GM12872 (cell line): ENCODE data around the gene ZEB1.

Experiments
- TF ChIP-seq, protein P1 (sequence below): IDR thresholded peaks from 3 replicates; pipeline ENCODE4 v1.5.1; 2011; ENCODE audit warnings: low read depth, mild to moderate bottlenecking, low read length, moderate library complexity; ENCODE audit not compliant: insufficient read depth

Gene ZEB1

DNA sequence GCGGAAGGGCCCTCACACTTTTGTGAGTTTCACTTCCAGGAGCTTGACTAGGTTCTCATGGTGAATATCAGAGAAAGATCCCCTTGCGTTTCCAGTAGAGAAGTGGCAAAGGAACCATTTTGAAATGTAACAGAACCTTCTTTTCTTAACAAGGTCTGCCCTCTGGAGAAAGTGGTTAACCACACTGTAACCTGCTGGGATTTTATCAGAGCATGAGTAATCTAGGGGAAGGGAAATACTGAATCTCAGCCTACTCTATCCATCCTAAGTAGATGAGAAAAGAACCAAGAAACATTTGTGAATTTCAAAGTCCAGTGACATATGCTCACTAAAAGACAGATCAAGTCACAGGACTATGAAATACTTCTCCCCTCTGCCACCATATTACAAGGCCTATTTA is 235.5 kb downstream of the ZEB1 start:
- TF ChIP-seq, protein P1, sequence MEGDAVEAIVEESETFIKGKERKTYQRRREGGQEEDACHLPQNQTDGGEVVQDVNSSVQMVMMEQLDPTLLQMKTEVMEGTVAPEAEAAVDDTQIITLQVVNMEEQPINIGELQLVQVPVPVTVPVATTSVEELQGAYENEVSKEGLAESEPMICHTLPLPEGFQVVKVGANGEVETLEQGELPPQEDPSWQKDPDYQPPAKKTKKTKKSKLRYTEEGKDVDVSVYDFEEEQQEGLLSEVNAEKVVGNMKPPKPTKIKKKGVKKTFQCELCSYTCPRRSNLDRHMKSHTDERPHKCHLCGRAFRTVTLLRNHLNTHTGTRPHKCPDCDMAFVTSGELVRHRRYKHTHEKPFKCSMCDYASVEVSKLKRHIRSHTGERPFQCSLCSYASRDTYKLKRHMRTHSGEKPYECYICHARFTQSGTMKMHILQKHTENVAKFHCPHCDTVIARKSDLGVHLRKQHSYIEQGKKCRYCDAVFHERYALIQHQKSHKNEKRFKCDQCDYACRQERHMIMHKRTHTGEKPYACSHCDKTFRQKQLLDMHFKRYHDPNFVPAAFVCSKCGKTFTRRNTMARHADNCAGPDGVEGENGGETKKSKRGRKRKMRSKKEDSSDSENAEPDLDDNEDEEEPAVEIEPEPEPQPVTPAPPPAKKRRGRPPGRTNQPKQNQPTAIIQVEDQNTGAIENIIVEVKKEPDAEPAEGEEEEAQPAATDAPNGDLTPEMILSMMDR: no peak

DNA sequence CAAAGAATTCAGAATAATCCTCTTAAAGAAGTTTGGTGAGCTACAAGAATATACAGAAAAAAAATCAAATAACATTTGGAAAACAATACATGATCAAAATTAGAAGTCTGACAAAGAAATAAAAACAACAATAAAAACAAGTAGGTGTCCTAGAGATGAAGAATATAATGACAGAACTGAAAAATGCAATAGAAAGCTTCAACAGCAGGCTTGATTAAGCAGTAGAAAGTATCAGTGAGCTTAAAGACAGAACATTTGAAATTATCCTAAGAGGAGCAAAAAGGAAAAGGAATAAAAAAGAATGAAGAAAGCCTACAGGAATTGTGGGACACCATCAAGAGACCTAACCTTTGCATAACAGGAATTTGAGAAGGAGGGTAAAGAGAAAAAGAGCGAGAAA is 238.8 kb downstream of the ZEB1 start:
- TF ChIP-seq, protein P1: no peak

DNA sequence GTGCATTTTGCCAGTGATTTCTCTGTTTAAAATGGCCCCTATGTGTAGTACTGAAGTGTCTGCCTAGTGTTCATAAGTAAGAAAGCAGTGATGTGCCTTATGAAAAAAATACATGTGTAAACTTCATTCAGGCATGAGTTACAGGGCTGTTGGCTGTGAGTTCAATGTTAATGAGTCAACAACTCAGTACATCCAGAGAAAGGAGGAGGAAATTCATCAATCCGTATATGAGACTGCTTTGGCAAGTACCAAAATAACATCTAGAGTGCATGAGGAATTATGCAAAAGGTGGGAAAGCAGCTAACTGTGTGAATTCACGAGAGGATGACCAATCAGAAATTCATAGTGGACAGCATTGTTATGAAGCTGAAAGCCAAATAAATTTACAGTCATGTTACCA is 255.6 kb downstream of the ZEB1 start:
- TF ChIP-seq, protein P1: no peak

DNA sequence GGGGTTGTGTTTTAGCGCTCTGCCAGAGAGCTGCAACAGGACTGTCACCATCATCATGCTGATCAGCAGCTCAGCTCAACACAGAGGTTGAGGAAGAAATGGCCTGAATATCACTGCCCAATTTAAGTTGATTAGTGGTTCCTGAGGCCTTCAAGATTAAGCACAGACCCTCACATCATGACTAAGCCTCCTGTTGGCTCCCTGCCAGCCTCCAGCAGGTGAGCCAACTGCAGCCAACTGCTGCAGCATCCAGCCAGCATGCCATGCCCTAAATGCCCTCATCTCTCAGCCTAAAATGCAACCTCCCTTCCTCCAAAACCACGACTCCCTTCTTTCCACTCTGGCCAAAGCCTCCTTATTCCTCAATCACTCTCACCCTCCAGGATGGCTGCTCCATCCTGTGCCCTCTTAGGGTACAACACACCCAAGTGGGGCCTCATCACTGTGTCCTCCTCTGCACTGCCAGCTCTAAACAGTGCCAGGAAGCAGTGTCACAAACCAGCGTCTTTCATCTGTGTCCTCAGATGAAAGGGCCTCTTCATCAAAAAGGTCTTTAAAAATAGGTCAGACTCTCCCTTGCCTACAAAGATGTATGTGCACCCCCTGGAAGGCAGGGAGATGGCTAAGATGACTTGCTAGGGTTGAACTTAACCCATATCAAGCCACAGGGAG is 259.3 kb downstream of the ZEB1 start:
- TF ChIP-seq, protein P1: no peak

DNA sequence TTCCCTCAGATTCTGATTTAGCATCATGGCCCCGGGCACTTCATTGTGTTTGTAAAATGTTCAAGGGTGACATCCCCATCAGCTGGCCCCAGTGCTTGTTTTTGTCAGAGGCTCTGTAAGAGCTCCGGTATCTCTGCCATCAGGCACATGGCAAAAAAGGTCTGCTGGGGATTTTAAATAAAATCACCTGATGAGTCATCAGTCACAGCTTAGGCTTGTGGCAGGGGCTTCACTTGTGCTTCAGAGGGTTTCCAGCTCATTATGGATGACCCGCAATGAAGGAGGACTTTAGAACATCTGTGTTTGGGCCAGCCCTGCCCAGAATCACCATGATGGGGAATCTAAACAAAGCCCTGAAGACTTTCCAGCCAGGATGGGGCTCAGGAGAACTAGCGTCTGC is 259.9 kb downstream of the ZEB1 start:
- TF ChIP-seq, protein P1: no peak
